ENCODE results near the gene CCDC190.
"Not testable (repeated sequence)": the region's sequence is repeated elsewhere in the genome, so short reads cannot be mapped to it uniquely, and the experiment has no call there.

Gene CCDC190

DNA sequence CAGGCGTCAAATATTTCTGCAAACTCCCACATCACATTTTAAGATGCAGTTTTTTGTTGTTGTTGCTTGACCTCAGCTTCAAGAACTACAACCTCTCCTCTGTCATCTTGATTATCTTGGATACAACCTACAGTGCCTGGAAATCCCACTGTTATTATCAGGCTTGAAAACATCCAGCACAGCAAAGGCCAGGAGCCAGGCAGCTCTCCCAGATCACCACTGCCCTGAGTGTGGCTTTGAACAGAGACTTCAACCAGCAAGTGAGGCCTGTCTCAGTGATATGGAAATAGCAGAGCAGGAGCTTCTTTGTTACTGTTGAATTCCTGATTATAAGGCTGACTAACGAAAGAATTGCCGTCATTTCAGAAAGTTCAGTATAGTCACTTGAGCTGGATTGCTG is 28.5 kb downstream of the CCDC190 start:
- DNase-seq (ENCODE audit: low spot score): no peak

GRCh38 chr1:162829268-162829667 is 31.7 kb downstream of the CCDC190 start:
- DNase-seq (ENCODE audit: low spot score): no peak

- no peak for DNase-seq (ENCODE audit: low spot score)
These were observed 37.0 kb downstream of the CCDC190 start for GRCh38 chr1:162823771-162824525.

DNA sequence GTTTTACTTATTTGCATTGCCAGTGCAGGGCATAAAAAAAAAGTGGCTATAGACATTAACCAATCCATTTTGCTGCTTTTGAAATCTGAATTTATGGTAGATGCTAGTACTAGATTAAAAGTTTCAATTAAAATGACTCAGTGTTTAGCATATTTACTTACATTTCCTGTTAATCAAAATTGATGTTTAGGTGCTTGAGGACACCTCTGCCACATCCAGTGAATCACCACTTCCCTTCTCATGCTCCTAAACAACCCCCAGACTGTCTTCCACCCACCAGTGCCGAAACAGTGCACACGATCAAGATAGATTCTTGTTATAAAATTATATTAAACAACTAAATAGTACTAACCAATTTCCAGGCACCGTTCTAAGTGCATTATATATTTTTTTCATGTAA is 37.7 kb downstream of the CCDC190 start:
- no peak for DNase-seq (ENCODE audit: low spot score)

DNA sequence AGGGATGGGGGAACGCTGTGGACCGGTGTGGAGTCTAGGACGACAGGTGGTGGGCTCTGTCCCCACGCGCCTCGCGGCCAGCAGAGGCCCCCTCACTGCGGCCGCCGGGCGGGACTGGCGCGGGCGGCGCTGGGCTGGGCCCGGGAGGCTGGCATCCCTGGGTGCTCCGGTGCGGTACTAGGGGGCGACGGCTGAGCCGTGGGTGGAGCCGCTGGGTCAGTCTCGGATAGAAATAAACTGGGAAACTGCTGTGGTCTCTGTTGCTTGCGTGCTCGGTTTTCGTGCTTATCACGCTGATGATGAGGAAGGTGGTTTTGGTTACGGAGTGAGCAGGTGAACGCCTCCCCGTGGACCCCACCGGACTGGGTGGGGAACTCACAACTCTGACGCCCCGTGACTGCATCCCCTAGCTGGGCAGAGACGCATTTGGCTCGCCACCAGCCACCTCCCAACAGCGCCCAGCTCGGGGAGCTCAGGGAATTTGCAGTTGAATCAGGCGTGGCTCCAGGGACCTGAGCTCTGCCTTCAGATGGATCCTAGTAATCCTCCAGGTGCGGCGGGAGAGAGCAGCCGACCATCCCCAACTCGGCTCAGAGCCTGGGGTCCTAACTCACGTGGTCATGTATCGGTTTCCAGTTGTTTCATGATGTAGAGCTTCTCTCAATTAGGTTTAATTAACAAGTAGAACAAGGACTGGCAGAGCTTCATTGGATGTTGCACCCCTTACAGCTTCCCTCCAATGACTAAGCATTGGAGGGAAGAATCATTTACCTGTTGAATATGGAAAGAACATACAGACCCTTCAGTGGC is 38.4 kb downstream of the CCDC190 start:
- DNase-seq (ENCODE audit: low spot score): no peak

- not testable (repeated sequence) for DNase-seq (ENCODE audit: low spot score)
These were observed 42.3 kb downstream of the CCDC190 start for GRCh38 chr1:162818666-162819065.

- not testable (repeated sequence) for DNase-seq (ENCODE audit: low spot score)
These were observed 42.8 kb downstream of the CCDC190 start for GRCh38 chr1:162818136-162818535.

GRCh38 chr1:162812357-162812756 is 48.6 kb downstream of the CCDC190 start:
- not testable (repeated sequence) for DNase-seq (ENCODE audit: low spot score)

DNA sequence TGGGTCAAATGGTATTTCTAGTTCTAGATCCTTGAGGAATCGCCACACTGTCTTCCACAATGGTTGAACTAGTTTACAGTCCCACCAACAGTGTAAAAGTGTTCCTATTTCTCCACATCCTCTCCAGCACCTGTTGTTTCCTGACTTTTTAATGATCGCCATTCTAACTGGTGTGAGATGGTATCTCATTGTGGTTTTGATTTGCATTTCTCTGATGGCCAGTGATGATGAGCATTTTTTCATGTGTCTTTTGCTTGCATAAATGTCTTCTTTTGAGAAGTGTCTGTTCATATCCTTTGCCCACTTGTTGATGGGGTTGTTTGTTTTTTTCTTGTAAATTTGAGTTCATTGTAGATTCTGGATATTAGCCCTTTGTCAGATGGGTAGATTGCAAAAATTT is 53.5 kb downstream of the CCDC190 start:
- DNase-seq (ENCODE audit: low spot score): not testable (repeated sequence)
